Hepatic stellate cell (primary cell): ENCODE data around the gene FAM171A2.

Experiments used
- DNase-seq: peaks from one replicate; pipeline ENCODE4 v3.0.0; 2011; ENCODE audit warnings: low spot score

FAM171A2 gene

GRCh38 chr17:44307387-44308186 lies 56.1 kb downstream of the FAM171A2 start:
- no peak for DNase-seq

- no peak for DNase-seq
These were observed 59.0 kb downstream of the FAM171A2 start for GRCh38 chr17:44304651-44305050.
